ENCODE results near the gene LCNL1. TPM values are rescaled to one million over a fixed set of nuclear protein-coding genes. Genes with fewer than 3 reads are reported as not detected.
"Not testable (repeated sequence)": the region's sequence is repeated elsewhere in the genome, so short reads cannot be mapped to it uniquely, and the experiment has no call there.

Gene LCNL1
- total RNA-seq, 2 donors from 2014 or later: 1.4 to 2.2 TPM

GRCh38 chr9:137032858-137033257 lies 50.1 kb downstream of the LCNL1 start:
- no peaks in the 10 kb centered on the region for H3K9me3 ChIP-seq (ENCODE audit: control insufficient read depth, low read length)
- Mint-ChIP-seq H3K27ac (no peak overlapping the region), H3K36me3 (ENCODE audit: low read depth) (peaks cover 4% of the 10 kb centered on the region), H3K4me3 (no peak overlapping the region), H3K9me3 (no peaks in the 10 kb centered on the region), H3K4me1 (no peaks in the 10 kb centered on the region), H3K27me3 (ENCODE audit: insufficient read depth) (peaks cover 10% of the 10 kb centered on the region)
- no peak overlapping the region for H3K27ac ChIP-seq (ENCODE audit: low read depth, low read length)
- H3K4me1 ChIP-seq (ENCODE audit: control insufficient read depth, insufficient read depth, low read length): no peaks in the 10 kb centered on the region
- TF ChIP-seq CTCF (conservative IDR thresholded peaks at IDR 0.05): no peak
- no peak overlapping the region for H3K4me3 ChIP-seq (ENCODE audit: low read length)
- DNase-seq: no peak
- 93 to 94% methylated on average over 5 to 10 of the region's 10 CpGs for WGBS, 2 experiments (ENCODE audit: insufficient coverage in 1 of 2, insufficient read length in 1 of 2)
- H3K27me3 ChIP-seq (ENCODE audit: control insufficient read depth, insufficient read depth, low read length, poor library complexity, severe bottlenecking): peaks cover 12% of the 10 kb centered on the region
- H3K9ac ChIP-seq (ENCODE audit: extremely low read depth, low read length, poor library complexity, severe bottlenecking): no peak overlapping the region
- H3K36me3 ChIP-seq (ENCODE audit: control insufficient read depth, insufficient read depth, low read length): no peaks in the 10 kb centered on the region

- H3K27me3 Mint-ChIP-seq (ENCODE audit: insufficient read depth); DNase-seq; H3K9ac ChIP-seq (ENCODE audit: extremely low read depth, low read length, poor library complexity, severe bottlenecking); H3K36me3 ChIP-seq (ENCODE audit: control insufficient read depth, insufficient read depth, low read length); H3K4me3 Mint-ChIP-seq; H3K4me1 Mint-ChIP-seq; H3K9me3 ChIP-seq (ENCODE audit: control insufficient read depth, low read length); H3K4me3 ChIP-seq (ENCODE audit: low read length); H3K27ac ChIP-seq (ENCODE audit: low read depth, low read length); H3K36me3 Mint-ChIP-seq (ENCODE audit: low read depth); H3K9me3 Mint-ChIP-seq; H3K4me1 ChIP-seq (ENCODE audit: control insufficient read depth, insufficient read depth, low read length); H3K27ac Mint-ChIP-seq: not testable (repeated sequence)
- H3K27me3 ChIP-seq (ENCODE audit: control insufficient read depth, insufficient read depth, low read length, poor library complexity, severe bottlenecking): peaks cover 11% of the 10 kb centered on the region
- 92 to 95% methylated on average over 3 to 5 of the region's 5 CpGs for WGBS, 2 experiments (ENCODE audit: insufficient coverage in 1 of 2, insufficient read length in 1 of 2)
Observed at GRCh38 chr9:137033481-137033880, 50.7 kb downstream of the LCNL1 start.

- H3K27me3 ChIP-seq (ENCODE audit: control insufficient read depth, insufficient read depth, low read length, poor library complexity, severe bottlenecking): peaks cover 4% of the 10 kb centered on the region
- peaks cover 7% of the 10 kb centered on the region for H3K36me3 ChIP-seq (ENCODE audit: control insufficient read depth, insufficient read depth, low read length)
- no peak for DNase-seq
- Mint-ChIP-seq H3K4me1 (no peaks in the 10 kb centered on the region), H3K27me3 (ENCODE audit: insufficient read depth) (peaks cover 6% of the 10 kb centered on the region), H3K9me3 (no peaks in the 10 kb centered on the region), H3K36me3 (ENCODE audit: low read depth) (peaks cover 11% of the 10 kb centered on the region), H3K27ac (no peak overlapping the region), H3K4me3 (no peak overlapping the region)
- H3K9me3 ChIP-seq (ENCODE audit: control insufficient read depth, low read length): no peaks in the 10 kb centered on the region
- no peak overlapping the region for H3K27ac ChIP-seq (ENCODE audit: low read depth, low read length)
- no peak overlapping the region for H3K9ac ChIP-seq (ENCODE audit: extremely low read depth, low read length, poor library complexity, severe bottlenecking)
- H3K4me1 ChIP-seq (ENCODE audit: control insufficient read depth, insufficient read depth, low read length): no peaks in the 10 kb centered on the region
- no peak for TF ChIP-seq CTCF (conservative IDR thresholded peaks at IDR 0.05)
- H3K4me3 ChIP-seq (ENCODE audit: low read length): no peak overlapping the region
- WGBS, 2 experiments (ENCODE audit: insufficient coverage in 1 of 2, insufficient read length in 1 of 2): 80 to 85% methylated on average over 2 to 13 of the region's 15 CpGs
Observed at GRCh38 chr9:137034039-137034708, 51.4 kb downstream of the LCNL1 start.
